ENCODE measurements around the gene ATP4B. TPM values are rescaled to one million over a fixed set of nuclear protein-coding genes. Genes with fewer than 3 reads are reported as not detected.

The ATP4B gene
- total RNA-seq, 1 experiment from 2014 or later: not detected

DNA sequence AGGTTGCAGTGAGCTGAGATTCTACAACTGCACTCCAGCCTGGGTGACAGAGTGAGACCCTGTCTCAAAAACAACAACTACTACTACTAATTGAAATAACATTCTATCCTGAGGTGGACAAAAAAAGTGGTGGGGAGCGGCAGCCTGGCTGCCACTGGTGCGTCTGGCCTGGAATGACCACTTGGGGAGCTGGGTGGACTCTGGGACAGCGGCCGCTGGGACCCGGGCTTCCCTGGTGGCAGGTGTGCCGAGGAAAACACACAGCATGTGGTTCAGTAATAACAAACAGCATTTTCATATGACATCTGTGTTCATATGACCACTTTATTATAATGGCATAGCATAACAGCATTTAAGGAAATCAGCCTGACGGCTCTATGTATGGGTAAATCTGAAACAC is 39.5 kb downstream of the ATP4B start:
- Histone ChIP-seq H3K9me3 (no peaks in the 10 kb centered on the region), H3K4me3 (ENCODE audit: low read depth, low read length) (no peak overlapping the region), H3K36me3 (ENCODE audit: control insufficient read depth, insufficient read depth, low read length) (no peaks in the 10 kb centered on the region; the same call in none of the 2 replicates), H3K27me3 (replicated peaks; ENCODE audit: control insufficient read depth, insufficient read depth, low read length) (no peaks in the 10 kb centered on the region), H3K4me1 (no peaks in the 10 kb centered on the region)
- intact Hi-C loops (cut with micrococcal nuclease; ENCODE audit: unreplicated experiment): no loop called here
- no peak overlapping the region for H3K4me3 Mint-ChIP-seq (ENCODE audit: unreplicated experiment)
- no peaks in the 10 kb centered on the region for H3K4me1 Mint-ChIP-seq (ENCODE audit: low read depth, unreplicated experiment)
- no peak for DNase-seq
- no peak overlapping the region for H3K27ac Mint-ChIP-seq (ENCODE audit: unreplicated experiment)
- H3K36me3 Mint-ChIP-seq (ENCODE audit: insufficient read depth, unreplicated experiment): peaks cover 51% of the 10 kb centered on the region
- no peaks in the 10 kb centered on the region for H3K9me3 Mint-ChIP-seq (ENCODE audit: unreplicated experiment)
- ChIA-PET POLR2A (no interaction called here), CTCF (no interaction called here)
- TF ChIP-seq, protein P1, sequence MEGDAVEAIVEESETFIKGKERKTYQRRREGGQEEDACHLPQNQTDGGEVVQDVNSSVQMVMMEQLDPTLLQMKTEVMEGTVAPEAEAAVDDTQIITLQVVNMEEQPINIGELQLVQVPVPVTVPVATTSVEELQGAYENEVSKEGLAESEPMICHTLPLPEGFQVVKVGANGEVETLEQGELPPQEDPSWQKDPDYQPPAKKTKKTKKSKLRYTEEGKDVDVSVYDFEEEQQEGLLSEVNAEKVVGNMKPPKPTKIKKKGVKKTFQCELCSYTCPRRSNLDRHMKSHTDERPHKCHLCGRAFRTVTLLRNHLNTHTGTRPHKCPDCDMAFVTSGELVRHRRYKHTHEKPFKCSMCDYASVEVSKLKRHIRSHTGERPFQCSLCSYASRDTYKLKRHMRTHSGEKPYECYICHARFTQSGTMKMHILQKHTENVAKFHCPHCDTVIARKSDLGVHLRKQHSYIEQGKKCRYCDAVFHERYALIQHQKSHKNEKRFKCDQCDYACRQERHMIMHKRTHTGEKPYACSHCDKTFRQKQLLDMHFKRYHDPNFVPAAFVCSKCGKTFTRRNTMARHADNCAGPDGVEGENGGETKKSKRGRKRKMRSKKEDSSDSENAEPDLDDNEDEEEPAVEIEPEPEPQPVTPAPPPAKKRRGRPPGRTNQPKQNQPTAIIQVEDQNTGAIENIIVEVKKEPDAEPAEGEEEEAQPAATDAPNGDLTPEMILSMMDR (IDR thresholded peaks at IDR 0.05; ENCODE audit: insufficient read depth in 1 of 2, low read depth in 1 of 2, low read length in 1 of 2, severe bottlenecking in 1 of 2, unreplicated experiment in 1 of 2): no peak
- BruUV-seq (replicated peaks): no TSS peak
- H3K27me3 Mint-ChIP-seq (ENCODE audit: insufficient read depth, unreplicated experiment): no peaks in the 10 kb centered on the region

DNA sequence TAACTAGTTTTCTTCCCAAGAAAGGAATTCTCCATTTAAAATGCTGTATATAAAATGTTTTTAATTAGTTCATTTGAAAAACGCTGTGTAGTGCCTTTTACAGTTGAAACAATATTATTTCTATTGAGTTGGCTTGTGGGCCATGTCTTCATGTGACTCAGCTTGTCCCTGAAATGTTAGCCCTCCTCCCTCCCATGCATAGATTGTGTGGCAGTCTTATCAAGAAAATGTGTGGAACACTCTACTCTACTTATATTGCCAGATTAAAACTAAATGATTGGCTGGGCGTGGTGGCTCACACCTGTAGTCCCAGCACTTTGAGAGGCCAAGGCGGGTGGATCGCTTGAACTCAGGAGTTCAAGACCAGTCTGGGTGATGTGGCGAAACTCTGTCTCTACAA is 40.0 kb downstream of the ATP4B start:
- POLR2A ChIA-PET: no interaction called here
- CTCF ChIA-PET: no interaction called here
- Mint-ChIP-seq H3K9me3 (ENCODE audit: unreplicated experiment) (no peaks in the 10 kb centered on the region), H3K4me3 (ENCODE audit: unreplicated experiment) (no peak overlapping the region), H3K27ac (ENCODE audit: unreplicated experiment) (no peak overlapping the region), H3K36me3 (ENCODE audit: insufficient read depth, unreplicated experiment) (peaks cover 46% of the 10 kb centered on the region), H3K4me1 (ENCODE audit: low read depth, unreplicated experiment) (no peaks in the 10 kb centered on the region), H3K27me3 (ENCODE audit: insufficient read depth, unreplicated experiment) (no peaks in the 10 kb centered on the region)
- Histone ChIP-seq H3K9me3 (no peaks in the 10 kb centered on the region), H3K36me3 (ENCODE audit: control insufficient read depth, insufficient read depth, low read length) (no peaks in the 10 kb centered on the region; the same call in none of the 2 replicates), H3K4me3 (ENCODE audit: low read depth, low read length) (no peak overlapping the region), H3K4me1 (no peaks in the 10 kb centered on the region), H3K27me3 (replicated peaks; ENCODE audit: control insufficient read depth, insufficient read depth, low read length) (no peaks in the 10 kb centered on the region)
- intact Hi-C loops (cut with micrococcal nuclease; ENCODE audit: unreplicated experiment): no loop called here
- DNase-seq: no peak
- no TSS peak for BruUV-seq (replicated peaks)
- TF ChIP-seq, protein P1 (IDR thresholded peaks at IDR 0.05; ENCODE audit: insufficient read depth in 1 of 2, low read depth in 1 of 2, low read length in 1 of 2, severe bottlenecking in 1 of 2, unreplicated experiment in 1 of 2): no peak

DNA sequence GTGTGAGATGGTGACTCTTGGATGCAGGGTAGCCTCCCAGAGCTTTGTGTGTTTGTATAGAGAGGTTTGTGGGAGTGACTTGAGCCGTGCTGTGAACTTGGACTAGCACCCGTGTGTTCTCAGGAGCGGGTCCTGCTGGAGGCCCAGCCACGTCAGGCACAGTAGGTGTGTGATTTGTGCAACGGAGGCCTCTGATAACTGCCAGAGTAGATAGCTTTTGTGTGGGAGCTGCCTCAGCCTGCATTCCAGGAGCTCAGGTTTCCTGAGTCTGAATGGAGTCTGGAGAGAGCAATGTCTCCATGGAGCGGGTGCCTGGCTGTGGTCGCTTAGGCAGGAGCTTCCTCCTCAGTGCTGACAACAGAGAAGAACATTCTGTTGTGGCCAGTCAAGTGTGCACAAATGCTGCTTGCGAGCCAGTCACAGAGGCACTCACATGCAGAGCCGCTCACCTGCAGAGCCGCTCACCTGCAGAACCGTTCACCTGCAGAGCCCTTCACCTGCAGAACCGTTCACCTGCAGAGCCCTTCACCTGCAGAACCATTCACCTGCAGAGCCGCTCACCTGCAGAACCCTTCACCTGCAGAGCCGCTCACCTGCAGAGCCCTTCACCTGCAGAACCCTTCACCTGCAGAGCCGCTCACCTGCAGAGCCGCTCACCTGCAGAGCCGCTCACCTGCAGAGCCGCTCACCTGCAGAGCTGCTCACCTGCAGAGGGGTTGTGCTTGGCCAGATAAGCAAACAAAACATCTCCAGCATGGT is 40.8 kb downstream of the ATP4B start:
- ChIA-PET CTCF (interaction anchor here (0.6 kb wide), 1 partner anchor 124 kb away, joined by 3 read pairs; no protein-coding TSS in a partner anchor), POLR2A (no interaction called here)
- TF ChIP-seq, protein P1 (IDR thresholded peaks at IDR 0.05; ENCODE audit: insufficient read depth in 1 of 2, low read depth in 1 of 2, low read length in 1 of 2, severe bottlenecking in 1 of 2, unreplicated experiment in 1 of 2): no peak
- Mint-ChIP-seq H3K36me3 (ENCODE audit: insufficient read depth, unreplicated experiment) (peaks cover 46% of the 10 kb centered on the region), H3K4me1 (ENCODE audit: low read depth, unreplicated experiment) (no peaks in the 10 kb centered on the region), H3K27me3 (ENCODE audit: insufficient read depth, unreplicated experiment) (no peaks in the 10 kb centered on the region), H3K9me3 (ENCODE audit: unreplicated experiment) (no peaks in the 10 kb centered on the region), H3K27ac (ENCODE audit: unreplicated experiment) (no peak overlapping the region), H3K4me3 (ENCODE audit: unreplicated experiment) (no peak overlapping the region)
- H3K9me3 ChIP-seq: no peaks in the 10 kb centered on the region
- no peak overlapping the region for H3K4me3 ChIP-seq (ENCODE audit: low read depth, low read length)
- H3K4me1 ChIP-seq: no peaks in the 10 kb centered on the region
- intact Hi-C loops (cut with micrococcal nuclease; ENCODE audit: unreplicated experiment): no loop called here
- BruUV-seq (replicated peaks): no TSS peak
- no peaks in the 10 kb centered on the region for H3K27me3 ChIP-seq (replicated peaks; ENCODE audit: control insufficient read depth, insufficient read depth, low read length)
- no peak for DNase-seq
- H3K36me3 ChIP-seq (ENCODE audit: control insufficient read depth, insufficient read depth, low read length): no peaks in the 10 kb centered on the region; the same call in none of the 2 replicates

Data from Caco-2 (cell line).